T-helper 1 cell treated with Interleukin-12 subunit alpha and Interleukin-12 subunit beta and Interleukin-4 antibody, amounts not matched to agents 30 ng/mL and 1 ng/mL, for 36 hours (primary cell): ENCODE data around the gene SPNS1. TPM values are rescaled to one million over a fixed set of nuclear protein-coding genes. Genes with fewer than 3 reads are reported as not detected.
"Not testable (repeated sequence)": the region's sequence is repeated elsewhere in the genome, so short reads cannot be mapped to it uniquely, and the experiment has no call there.

Experiments used
- intact Hi-C: fragments of 100-400 bp; cut with micrococcal nuclease; formaldehyde crosslinking; loops from one replicate; pipeline ENCODE4 v1.15.1; 2024
- total RNA-seq: library from RNA; stranded (reverse); gene quantifications from 2 replicates; pipeline ENCODE4 v1.2.3, GENCODE V29; 2022

Gene SPNS1
- total RNA-seq, 1 donor from 2014 or later = 32.1 TPM

DNA sequence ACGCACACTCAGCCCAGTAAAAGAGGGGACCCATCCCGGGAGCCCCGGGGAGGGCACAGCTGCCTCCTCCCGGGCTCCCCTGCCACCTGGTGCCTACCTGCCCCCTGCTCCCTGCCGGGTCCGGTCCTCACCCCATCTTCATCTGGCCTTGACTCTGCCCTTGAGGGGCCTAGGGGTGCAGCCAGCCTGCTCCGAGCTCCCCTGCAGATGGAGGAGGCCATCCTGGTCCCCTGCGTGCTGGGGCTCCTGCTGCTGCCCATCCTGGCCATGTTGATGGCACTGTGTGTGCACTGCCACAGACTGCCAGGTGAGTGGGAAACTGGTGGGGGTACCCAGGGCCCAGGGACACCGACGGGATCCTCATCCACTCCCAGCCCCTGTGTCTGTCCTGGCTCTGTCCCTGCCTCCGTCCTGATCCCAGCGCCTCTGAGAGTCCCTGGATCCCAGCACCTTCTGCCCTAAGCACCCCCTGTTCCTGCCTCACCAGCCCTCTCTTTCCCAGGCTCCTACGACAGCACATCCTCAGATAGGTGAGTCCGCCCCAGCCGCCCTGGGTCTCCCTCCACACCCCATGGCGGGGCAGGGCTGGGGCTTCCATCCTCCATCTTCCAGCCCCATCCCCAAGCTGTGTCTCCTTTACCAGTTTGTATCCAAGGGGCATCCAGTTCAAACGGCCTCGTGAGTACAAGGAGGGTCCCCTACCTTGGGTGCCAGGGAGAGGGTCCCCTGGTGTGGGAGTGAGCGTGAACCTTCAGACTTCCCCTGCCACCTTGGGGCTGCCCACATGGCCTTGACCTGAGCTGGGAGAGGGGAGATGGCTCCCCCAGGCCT, 10.8 kb downstream of the SPNS1 start:
- intact Hi-C loops = loop anchor here (1.0 to 10.0 kb wide), 4 partner anchors 11 to 1618 kb away; partner anchors contain the start of genes NFATC2IP and SPNS1

DNA sequence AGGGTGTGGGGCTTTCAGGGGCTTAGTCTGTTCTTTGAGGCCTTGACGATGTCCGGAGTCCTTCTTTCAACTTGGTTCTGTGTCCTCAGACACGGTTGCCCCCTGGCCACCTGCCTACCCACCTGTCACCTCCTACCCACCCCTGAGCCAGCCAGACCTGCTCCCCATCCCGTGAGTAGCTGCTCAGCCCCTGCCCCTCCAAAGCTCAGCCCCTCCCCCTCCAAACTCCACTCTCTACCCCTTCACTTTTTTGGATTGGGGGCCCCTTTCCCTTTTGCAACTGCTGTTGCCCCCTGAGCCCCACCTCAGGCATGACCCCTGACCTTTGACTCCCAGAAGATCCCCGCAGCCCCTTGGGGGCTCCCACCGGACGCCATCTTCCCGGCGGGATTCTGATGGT, 11.5 kb downstream of the SPNS1 start:
- intact Hi-C loops = loop anchor here (5.0 to 10.0 kb wide), 2 partner anchors 89 to 1619 kb away; no protein-coding TSS in a partner anchor

DNA sequence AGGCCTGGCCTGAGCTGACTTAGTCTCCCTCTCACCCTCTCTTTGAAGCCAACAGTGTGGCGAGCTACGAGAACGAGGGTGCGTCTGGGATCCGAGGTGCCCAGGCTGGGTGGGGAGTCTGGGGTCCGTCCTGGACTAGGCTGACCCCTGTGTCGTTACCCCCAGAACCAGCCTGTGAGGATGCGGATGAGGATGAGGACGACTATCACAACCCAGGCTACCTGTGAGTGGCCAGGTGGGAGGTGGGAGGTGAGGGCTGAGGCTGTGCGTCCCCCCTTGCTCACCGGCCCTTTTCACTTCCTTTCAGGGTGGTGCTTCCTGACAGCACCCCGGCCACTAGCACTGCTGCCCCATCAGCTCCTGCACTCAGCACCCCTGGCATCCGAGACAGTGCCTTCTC, 11.9 kb downstream of the SPNS1 start:
- intact Hi-C loops = loop anchor here (5.0 to 10.0 kb wide), 2 partner anchors 88 to 1619 kb away; no protein-coding TSS in a partner anchor

DNA sequence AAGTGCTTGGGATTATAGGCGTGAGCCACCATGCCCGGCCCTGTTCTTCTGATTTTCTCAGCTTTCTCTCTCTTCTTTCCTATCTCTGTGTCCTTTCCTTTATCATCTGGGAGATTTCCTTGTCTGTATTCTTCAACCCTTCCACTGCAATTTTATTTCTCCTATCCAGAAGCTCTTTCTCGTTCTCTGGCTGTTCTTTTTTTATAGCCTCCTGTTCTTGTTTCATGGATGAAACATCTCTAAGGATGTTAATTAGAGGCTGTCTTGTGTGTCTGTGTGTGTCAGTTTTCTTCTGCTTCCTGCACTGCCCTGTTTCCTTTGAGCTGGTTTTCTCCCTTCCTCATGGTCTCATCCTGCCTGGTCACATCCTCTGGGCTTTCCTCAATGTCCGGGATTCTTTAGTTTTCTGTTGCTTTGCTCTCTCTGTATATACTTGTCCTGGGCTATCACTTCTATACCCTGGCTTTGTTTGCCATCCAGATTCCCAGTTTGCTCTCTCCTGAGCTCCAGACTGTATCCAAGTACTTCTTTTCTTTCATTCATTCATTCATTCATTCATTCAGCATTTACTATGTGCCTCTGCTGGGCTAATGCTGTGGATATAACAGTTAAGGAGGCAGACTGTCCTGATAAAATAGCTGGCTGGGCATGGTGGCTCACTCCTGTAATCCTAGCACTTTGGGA, 12.7 kb downstream of the SPNS1 start:
- intact Hi-C loops = loop anchor here (5.0 to 10.0 kb wide), 2 partner anchors 87 to 1620 kb away; no protein-coding TSS in a partner anchor

DNA sequence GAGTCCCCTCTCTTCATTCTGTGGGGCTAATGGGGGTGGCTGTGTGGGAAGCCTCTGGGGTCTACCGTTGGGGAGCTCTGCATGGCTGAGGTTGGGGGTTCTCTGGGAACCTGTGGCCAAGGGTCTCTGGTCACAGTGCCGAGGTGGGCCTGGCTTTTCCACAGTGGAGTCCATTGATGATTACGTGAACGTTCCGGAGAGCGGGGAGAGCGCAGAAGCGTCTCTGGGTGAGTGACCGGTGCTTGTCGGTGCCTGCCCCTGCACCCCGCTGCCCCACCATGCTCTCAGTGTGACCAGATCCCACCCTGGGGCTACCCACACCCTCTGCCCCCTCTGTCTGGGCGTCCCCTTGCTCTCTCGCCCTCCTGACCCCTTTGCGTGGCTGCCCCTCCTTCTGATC, 14.8 kb downstream of the SPNS1 start:
- intact Hi-C loops = loop anchor here (5.0 to 10.0 kb wide), 2 partner anchors 85 to 1622 kb away; no protein-coding TSS in a partner anchor

DNA sequence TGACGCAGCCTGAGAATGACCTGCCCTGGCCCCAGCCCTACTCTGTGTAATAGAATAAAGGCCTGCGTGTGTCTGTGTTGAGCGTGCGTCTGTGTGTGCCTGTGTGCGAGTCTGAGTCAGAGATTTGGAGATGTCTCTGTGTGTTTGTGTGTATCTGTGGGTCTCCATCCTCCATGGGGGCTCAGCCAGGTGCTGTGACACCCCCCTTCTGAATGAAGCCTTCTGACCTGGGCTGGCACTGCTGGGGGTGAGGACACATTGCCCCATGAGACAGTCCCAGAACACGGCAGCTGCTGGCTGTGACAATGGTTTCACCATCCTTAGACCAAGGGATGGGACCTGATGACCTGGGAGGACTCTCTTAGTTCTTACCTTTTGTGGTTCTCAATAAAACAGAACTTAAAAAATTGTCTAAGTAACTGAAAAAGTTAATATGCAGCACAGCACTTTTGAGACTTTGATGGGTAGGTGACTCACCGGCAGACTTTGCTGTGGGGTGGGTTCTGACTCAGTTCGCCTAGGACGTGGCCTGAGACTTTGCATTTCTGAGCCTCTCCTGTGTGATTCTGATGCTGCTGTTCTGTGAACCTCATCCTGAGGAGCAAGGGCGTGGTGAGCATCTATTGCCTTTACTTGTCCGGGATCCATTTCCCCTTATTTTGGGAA, 15.9 kb downstream of the SPNS1 start:
- intact Hi-C loops = loop anchor here (2.0 kb wide), 2 partner anchors 16 to 18 kb away; partner anchors contain the start of gene SPNS1

DNA sequence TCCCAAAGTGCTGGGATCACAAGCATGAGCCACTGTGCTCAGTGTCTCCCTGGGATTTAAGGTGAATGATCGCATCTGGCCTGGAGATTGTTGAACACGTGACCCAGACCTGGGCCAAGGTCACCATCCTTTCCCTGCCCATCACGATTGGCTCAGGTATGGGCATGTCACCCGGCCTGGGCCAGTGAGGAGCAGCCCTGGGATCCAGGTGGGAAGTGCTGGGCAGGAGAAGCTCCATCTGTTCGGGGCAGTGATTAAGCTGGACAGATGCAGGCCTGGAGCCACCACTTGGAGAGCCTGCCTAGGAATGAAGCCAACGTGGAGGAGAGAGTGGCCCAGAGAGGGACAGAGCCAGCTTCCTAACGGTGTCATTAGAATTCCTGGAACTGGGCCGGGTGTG, 17.1 kb downstream of the SPNS1 start:
- intact Hi-C loops = loop anchor here (2.0 kb wide), 2 partner anchors 17 kb away; partner anchors contain the start of gene SPNS1

DNA sequence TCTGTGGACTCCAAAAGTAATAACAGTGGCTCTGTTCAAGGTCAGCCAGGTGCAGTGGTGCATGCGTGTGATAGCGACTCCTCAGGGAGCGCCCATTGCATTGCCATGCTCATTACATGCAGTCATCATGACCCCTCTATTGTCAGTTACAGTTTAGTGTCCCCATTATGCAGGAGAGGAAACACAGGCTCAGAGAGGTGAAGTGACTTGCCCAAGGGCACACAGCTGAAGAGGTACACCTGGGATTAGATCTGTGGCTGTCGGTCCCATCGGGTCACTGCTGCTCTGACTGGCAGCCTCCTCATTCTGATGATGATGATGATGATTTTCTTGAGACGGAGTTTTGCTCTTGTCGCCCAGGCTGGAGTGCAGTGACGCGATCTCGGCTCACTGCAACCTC, 17.9 kb downstream of the SPNS1 start:
- intact Hi-C loops = no loop called here

DNA sequence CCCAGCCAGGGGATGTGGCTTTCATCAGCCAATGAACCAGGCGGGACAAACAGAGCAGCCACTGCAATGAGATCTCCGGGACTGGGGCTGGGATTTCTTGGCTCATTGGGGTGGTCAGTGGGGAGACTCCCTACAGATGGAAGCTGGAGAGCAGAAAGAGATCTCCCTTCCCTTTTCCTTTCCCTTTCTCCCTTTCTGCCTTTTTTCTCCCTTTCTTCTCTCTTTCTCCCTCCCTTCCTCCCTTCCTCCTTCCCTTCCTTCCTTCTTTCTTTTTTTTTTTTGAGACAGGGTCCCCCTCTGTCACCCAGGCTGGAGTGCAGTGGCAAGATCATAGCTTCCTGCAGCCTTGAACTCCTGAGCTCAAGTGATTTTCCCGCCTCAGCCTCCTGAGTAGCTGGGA, 24.3 kb downstream of the SPNS1 start:
- intact Hi-C loops = no loop called here

DNA sequence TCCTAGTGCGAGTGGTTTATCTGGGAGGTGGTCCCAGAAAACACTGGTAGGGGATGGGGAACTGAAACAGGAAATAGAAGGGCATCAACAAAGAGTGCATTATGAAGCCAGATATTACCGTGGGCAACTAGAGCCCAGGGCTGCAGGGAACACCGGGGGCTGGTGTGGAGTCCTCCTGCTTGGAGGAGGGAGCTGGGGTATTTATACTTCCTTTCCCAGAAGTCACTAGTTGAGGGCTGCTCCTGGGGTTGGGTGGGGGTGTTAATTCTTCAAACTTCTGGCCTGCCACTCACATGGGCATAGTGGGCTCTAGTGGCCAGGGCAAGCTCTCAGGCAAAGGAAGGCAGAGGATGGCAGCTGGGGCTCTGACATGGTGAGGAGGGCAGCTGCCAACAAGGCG, 25.0 kb downstream of the SPNS1 start:
- intact Hi-C loops = no loop called here

DNA sequence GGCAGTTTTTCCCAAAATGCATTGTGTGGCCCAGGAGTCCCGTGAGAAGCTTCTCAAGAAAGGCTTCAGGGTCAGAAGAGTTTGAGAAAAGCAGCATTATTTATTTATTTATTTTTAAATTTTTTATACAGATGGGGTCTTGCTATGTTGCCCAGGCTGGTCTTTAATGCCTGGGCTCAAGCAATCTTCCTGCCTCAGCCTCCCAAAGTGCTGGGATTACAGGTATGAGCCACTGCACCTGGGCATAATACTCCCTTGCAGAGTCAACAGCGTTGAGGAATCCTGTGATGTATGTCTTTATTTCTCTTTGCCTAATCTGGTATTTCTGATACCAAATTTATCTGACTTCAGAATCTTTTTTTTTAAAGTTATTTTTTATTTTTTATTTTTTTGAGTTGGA, 25.4 kb downstream of the SPNS1 start:
- intact Hi-C loops = no loop called here

DNA sequence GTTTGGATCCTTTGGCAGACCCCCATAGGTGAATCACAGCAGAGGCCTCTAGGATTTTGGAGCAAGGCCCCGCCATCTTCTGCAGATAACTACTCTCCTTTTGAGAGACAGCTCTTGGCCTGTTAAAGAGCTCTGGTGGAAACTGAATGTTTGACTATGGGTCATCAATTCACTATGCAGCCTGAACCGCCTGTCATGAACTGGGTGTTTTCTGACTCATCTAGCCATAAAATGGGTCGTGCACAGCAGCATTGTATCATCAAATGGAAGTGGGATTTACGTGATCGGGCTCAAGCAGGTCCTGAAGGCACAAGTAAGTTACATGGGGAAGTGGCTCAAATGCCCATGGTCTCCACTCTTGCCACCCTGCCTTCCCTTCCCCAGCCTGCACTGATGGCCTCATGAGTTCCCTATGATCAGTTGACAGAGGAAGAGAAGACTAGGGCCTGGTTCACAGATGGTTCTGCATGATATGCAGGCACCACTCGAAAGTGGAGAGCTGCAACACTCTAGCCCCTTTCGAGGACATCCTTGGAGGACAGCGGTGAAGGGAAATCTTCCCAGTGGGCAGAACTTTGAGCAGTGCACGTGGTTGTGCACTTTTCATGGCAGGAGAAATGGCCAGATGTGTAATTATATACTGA, 30.0 kb downstream of the SPNS1 start:
- intact Hi-C loops = not testable (repeated sequence)

DNA sequence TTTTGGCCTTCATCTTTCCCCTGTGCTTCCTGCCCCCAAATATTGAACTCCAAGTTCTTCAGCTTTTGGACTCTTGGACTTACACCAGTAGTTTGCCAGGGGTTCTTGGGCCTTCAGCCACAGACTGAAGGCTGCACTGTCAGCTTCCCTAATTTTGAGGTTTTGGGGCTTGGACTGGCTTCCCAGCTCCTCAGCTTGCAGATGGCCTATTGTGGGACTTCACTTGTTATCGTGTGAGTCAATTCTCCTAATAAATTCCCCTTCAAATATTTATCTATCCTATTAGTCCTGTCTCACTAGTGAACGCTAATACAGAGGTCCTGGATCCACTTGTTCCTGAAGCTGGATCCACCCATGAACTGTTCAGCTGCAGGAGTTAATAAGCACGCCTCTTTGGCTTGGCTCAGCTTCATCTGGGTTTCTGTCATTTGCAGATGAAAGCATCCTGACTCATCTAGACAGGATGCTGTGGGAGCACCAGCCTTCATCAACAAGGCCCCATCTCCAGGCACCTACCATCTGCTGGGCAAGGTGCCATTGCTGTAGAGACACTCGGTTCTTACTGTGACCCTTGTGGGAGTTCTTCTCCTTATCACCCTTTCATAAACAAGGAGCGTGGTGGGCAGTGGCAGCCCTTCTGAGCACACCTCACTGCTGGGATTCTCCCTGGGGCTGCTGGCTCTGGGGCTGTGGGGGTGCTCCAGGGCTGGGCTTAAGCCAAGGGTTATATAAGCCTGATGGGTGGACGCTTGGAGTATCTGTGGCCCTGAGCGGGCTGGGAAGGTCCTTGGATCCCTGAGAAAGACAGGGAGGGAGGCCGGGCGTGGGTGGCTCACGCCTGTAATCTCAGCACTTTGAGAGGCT, 33.4 kb downstream of the SPNS1 start:
- intact Hi-C loops = loop anchor here (1.0 to 2.0 kb wide), 2 partner anchors 17 to 34 kb away; partner anchors contain the start of gene SPNS1

DNA sequence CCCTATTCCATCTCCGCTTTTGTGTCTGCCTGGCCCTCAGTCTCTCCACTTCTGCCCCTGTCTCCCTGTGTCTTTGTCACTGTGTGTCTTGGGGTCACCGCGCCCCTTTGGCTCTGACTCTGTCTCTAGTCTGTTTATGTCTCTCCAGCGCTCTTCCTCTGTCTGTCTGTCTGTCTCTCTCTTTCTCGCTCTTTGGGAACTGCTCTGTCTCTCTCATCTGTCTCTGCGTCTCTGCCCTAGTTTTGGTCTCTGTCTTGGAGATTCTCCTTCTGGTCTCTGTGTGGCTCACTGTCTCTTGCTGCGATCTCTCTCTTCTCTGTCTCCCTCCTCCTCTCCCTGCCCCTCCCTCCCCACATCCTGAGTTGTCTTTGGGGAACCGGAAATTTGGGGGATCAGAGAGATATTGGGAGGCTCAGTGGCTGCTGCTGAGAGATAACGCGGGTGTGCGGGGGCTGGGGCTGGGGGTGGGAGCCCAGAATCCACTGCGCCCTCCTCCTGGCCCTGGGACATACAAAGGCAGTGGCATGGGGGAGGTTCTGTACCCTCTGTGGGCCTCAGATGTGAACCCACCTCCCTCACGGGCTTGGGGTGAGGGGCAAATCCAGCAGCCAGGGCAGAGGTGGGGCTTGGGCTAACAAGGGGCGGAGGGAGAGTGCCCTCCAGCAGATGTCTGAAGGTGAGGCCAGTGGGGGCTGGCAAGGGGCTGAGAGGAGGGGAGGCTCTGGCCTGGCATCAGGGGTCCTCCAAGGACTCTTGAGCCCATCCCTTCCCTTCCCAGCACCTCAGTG, 34.7 kb downstream of the SPNS1 start:
- intact Hi-C loops = loop anchor here (2.0 kb wide), 1 partner anchor 18 kb away; no protein-coding TSS in a partner anchor

DNA sequence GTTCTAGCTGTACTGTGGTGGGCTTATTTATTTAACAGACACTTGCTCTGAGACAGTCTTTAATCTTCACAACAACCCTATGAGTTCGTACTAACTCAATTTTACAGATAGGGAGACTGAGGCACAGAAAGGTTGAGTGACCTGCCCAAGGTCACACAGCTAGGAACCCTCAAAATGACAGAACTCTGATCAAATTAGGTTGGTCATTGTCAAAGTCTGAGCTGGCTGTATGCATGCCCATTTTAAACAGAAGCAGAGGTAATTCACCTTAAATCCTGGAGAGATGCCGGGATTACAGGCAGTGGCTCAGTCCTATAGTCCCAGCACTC, 35.2 kb downstream of the SPNS1 start:
- intact Hi-C loops = loop anchor here (2.0 kb wide), 1 partner anchor 19 kb away; no protein-coding TSS in a partner anchor

DNA sequence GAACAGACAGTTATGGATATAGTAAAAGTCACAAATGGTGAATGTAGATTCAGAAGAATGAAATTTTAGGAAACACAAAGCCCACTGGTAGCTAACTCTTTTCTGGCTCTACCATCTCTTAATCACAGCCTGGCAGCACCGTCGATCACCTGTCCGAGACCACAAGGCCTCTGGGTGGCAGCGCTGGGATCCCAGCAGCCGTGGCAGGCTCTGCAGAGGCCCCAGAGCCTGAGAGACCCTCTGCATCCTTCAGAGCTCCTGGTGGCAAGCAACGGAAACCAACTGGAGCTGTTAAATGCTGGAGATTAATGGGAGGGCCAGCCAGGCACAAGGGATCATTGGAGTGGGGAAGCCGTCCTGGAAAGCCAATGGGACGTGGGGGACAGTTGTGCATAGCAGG, 36.5 kb downstream of the SPNS1 start:
- intact Hi-C loops = no loop called here

DNA sequence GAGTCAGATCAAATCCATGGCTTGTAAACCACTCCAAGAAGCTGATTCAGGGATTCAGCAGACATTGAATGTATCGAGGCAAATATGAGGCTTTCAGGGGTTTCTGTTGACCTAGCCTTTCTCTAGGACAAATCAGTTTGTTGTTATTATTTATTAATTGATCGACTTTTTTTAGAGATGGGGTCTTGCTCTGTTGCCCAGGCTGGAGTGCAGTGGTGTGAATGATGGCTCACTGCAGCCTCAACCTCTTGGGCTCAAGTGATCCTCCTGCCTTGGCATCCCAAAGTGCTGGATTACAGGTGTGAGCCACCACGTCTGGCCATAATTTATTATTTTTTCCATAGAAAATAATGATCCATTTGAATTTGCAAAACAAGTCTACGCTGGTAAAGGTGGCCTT, 37.3 kb downstream of the SPNS1 start:
- intact Hi-C loops = no loop called here

DNA sequence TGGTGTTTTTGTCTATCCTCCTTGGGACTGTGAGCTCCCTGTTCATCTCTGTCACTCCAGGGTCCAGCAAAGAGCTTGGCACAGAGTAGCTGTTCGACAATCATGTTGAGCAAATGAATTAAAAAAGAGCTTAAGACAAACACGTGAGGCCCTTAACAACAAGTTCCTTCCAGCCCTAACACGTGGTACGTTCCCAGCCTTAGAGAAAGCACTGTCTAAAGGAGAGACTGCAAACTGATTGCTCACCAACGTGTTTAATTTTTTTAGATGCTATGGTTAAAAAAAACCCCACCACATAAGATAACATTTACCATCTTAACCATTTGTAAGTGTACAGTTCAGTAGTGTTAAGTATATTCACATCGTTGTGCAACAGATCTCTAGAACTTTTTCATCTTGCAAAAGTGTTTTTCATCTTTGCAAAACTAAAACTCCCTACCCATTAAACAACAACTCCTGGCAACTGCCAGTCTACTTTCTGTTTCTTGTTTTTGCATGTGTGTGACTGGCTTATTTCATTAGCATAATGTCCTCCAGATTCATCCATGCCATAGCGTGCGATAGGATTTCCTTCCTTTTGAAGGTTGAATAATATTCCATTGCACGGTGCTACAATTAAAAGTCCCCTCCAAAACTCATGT, 38.5 kb downstream of the SPNS1 start:
- intact Hi-C loops = no loop called here

DNA sequence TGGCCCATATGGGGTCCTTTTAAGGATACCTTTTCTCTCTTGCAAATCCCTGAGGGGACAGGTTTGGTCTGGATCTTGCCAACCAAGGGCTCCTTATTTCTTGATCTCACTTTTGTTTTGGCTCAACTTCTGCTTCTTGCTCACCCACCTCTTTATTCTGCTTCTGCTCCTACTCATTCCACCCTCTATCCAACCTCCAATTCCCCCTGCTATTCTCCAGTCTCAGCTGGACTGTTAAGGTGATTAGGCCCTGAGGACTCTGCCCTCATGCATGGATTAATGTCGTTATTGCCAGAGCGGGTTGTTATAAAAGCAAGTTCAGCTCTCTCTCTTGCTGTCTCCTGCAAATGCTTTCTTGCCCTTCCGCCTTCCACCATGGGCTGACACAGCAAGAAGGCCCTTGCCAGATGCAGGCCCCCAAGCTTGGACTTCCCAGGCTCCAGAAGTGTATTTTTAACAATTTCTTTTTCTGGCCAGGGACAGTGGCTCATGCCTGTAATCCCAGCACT, 40.0 kb downstream of the SPNS1 start:
- intact Hi-C loops = no loop called here
